K562 (cell line): Measurements from ENCODE around the gene CEMIP2. TPM values are rescaled to one million over a fixed set of nuclear protein-coding genes. Genes with fewer than 3 reads are reported as not detected.
A peak's percentile ranks its signal among the peaks of the same experiment; 100 is the strongest.

Experiments
- ATAC-seq: fragments of 200-7000 bp; cut with Tn5 transposase; 3 replicates; pipeline ENCODE4 v1.9.1; 2020; ENCODE audit warnings: moderate library complexity
- BruUV-seq: library from RNA; stranded (reverse); fragments of 400-500 nt; replicated peaks from 2 replicates; lab custom pipeline; 2021; lab: Mats Ljungman, UMichigan
- CTCF ChIA-PET: fragments of 300-600 bp; formaldehyde crosslinking; extraction: SDS; loops from one replicate; lab custom pipeline; 2021; ENCODE audit warnings: low intra/inter-chr PET ratio; lab: Yijun Ruan, JAX
- POLR2A ChIA-PET: fragments of 300-600, 350-650 bp; sonication (Branson Sonifier 250); formaldehyde crosslinking; extraction: SDS; loops from one replicate; lab custom pipeline; 2021; ENCODE audit warnings: antibody characterized with exemption, inconsistent platforms; lab: Yijun Ruan, JAX
- DNase-seq, 4 experiments: peaks; one replicate each; pipeline versions ENCODE4 v3.0.0 to v3.0.0-alpha.2; 2011 to 2018; ENCODE audit warnings: low spot score in 3 of 4, mixed read lengths in 3 of 4; ENCODE audit errors: extremely low read depth in 1 of 4
- FAIRE-seq: peaks from 2 replicates; lab custom pipeline; 2011; peaks lifted over from hg19 to GRCh38; lab: Jason Lieb, UNC
- H2AFZ ChIP-seq: 2 replicates; pipeline ENCODE4 v1.6.0; 2011; ENCODE audit warnings: low read depth, low read length, control low read depth, inconsistent platforms
- H3K27ac ChIP-seq: fragments of 200-600 bp; 3 replicates; pipeline ENCODE4 v1.8.0; 2011; ENCODE audit warnings: low read depth, mild to moderate bottlenecking, control low read depth, inconsistent platforms, low read length, moderate library complexity, mixed read lengths; ENCODE audit errors: extremely low read depth
- H3K27me3 ChIP-seq, 2 experiments: fragments of 300-600 bp in 1 of 2; 2 replicates in 1 of 2; 3 replicates in 1 of 2; pipeline versions ENCODE4 v1.6.0 to v1.8.0; 2011; ENCODE audit warnings: inconsistent platforms in 2 of 2, low read length in 2 of 2, mild to moderate bottlenecking in 1 of 2, mixed read lengths in 1 of 2, moderate library complexity in 1 of 2; ENCODE audit not compliant: control insufficient read depth in 2 of 2, insufficient read depth in 2 of 2
- H3K36me3 ChIP-seq: fragments of 300-600 bp; 3 replicates; pipeline ENCODE4 v1.8.0; 2011; ENCODE audit warnings: mild to moderate bottlenecking, low read length, inconsistent platforms; ENCODE audit not compliant: control insufficient read depth, insufficient read depth
- H3K4me1 ChIP-seq, 2 experiments: fragments of 200-600 bp in 1 of 2; replicated peaks in 1 of 2; 2 replicates in 1 of 2; 3 replicates in 1 of 2; pipeline versions ENCODE4 v1.5.1 to v1.8.0; 2011; ENCODE audit warnings: inconsistent platforms in 2 of 2, low read length in 2 of 2, mild to moderate bottlenecking in 1 of 2, mixed read lengths in 1 of 2, moderate library complexity in 1 of 2; ENCODE audit not compliant: control insufficient read depth in 2 of 2, insufficient read depth in 2 of 2
- H3K4me2 ChIP-seq: 2 replicates; pipeline ENCODE4 v1.6.1; 2011; ENCODE audit warnings: low read length, control low read depth, inconsistent platforms, mixed read lengths; ENCODE audit not compliant: insufficient read depth
- H3K4me3 ChIP-seq: fragments of 200-600 bp; sonication (generic), shearing (Covaris generic); 2 replicates; pipeline ENCODE4 v1.5.1; 2016; ENCODE audit warnings: control low read depth, inconsistent platforms
- H3K79me2 ChIP-seq: fragments of 200-600 bp; 3 replicates; pipeline ENCODE4 v1.8.0; 2011; ENCODE audit warnings: low read length, inconsistent platforms; ENCODE audit not compliant: control insufficient read depth, insufficient read depth
- H3K9ac ChIP-seq, 2 experiments: 2 replicates each; pipeline versions ENCODE4 v1.6.0 to v1.6.1; 2011; ENCODE audit warnings: low read depth in 2 of 2, low read length in 2 of 2, control low read depth in 1 of 2, inconsistent platforms in 1 of 2, mild to moderate bottlenecking in 1 of 2, mixed read lengths in 1 of 2; ENCODE audit not compliant: insufficient read depth in 1 of 2
- H3K9me1 ChIP-seq: one replicate; pipeline ENCODE4 v1.6.0; 2011; ENCODE audit warnings: inconsistent platforms, mild to moderate bottlenecking, low read length, moderate library complexity; ENCODE audit not compliant: control insufficient read depth, insufficient read depth
- H3K9me3 ChIP-seq: replicated peaks from 2 replicates; pipeline ENCODE4 v1.5.1; 2011; ENCODE audit warnings: low read depth, low read length, inconsistent platforms; ENCODE audit not compliant: control insufficient read depth, insufficient read depth
- H4K20me1 ChIP-seq: replicated peaks from 2 replicates; pipeline ENCODE4 v1.6.1; 2011; ENCODE audit warnings: low read length, inconsistent platforms, mixed read lengths; ENCODE audit not compliant: control insufficient read depth, insufficient read depth
- MCM5 ChIP-seq: fragments of 450-650 bp; IDR thresholded peaks from 2 replicates; pipeline ENCODE4 v1.6.1; 2016; ENCODE audit warnings: low read depth
- MCM7 ChIP-seq, 2 experiments: fragments of 450-650 bp; IDR thresholded peaks; 2 replicates each; pipeline ENCODE4 v1.6.1; 2016 to 2018
- ZNF12 ChIP-seq: sonication (generic); formaldehyde crosslinking; IDR thresholded peaks from 2 replicates; pipeline ENCODE4 v1.4.0; 2020; ENCODE audit warnings: mild to moderate bottlenecking, missing genetic modification reagents
- ZNF3 ChIP-seq: fragments of 250-450 bp; sonication (Bioruptor Pico); IDR thresholded peaks from 2 replicates; pipeline ENCODE4 v1.5.0; 2021; ENCODE audit warnings: mild to moderate bottlenecking, moderate library complexity
- ZNF778 ChIP-seq: fragments of 450-650 bp; formaldehyde crosslinking; IDR thresholded peaks from 2 replicates; pipeline ENCODE4 v1.4.0; 2020; ENCODE audit warnings: mild to moderate bottlenecking, moderate library complexity
- WGBS: fragments of 100-300 bp; shearing (Covaris generic); methylation state at CpG from one replicate; pipeline ENCODE4 v1.1.6; 2016; ENCODE audit warnings: low coverage, mixed read lengths; ENCODE audit not compliant: insufficient coverage; ENCODE audit errors: missing lambda C conversion rate; 5-methylcytosine and 5-hydroxymethylcytosine counted together
- in situ Hi-C: fragments of 300-500 bp; cut with MboI; formaldehyde crosslinking; loops from 4 replicates; pipeline ENCODE4 v1.15.0; 2018; ENCODE audit warnings: inconsistent platforms, mixed read lengths
- intact Hi-C: fragments of 100-400 bp; cut with micrococcal nuclease; formaldehyde crosslinking; loops from 2 replicates; pipeline ENCODE4 v1.14.2; 2022
- polyA plus RNA-seq, 8 experiments: library from polyadenylated mRNA; depleted of rRNA in 4 of 8; stranded (reverse) in 5 of 8; unstranded in 3 of 8; fragments of >200 nt; fragmentation: Nextera tagmentation in 2 of 8; fragmentation: Illumina TruSeq in 1 of 8; extraction: Ambion mirVana in 2 of 8; extraction: Trizol in 1 of 8; gene quantifications; 2 replicates each; pipeline versions ENCODE4 v1.2.1 to v1.2.3, GENCODE V29; 2011 to 2014; ENCODE audit warnings: inconsistent platforms in 1 of 8, missing spikeins in 1 of 8
- total RNA-seq, 7 experiments: library from RNA; depleted of rRNA in 6 of 7; stranded (reverse); fragments of >200 nt in 6 of 7; fragmentation: Illumina TruSeq in 2 of 7; extraction: Trizol in 2 of 7; gene quantifications; 2 replicates each; pipeline versions ENCODE4 v1.2.1 to v1.2.3, GENCODE V29; 2011 to 2021; ENCODE audit warnings: low replicate concordance in 1 of 7
- TF ChIP-seq, protein P1 (sequence below): sonication (generic); formaldehyde crosslinking; IDR thresholded peaks from 2 replicates; pipeline ENCODE4 v1.8.0; 2022; ENCODE audit warnings: mild to moderate bottlenecking, missing genetic modification reagents

CEMIP2 gene
- total and polyA plus RNA-seq, 9 of the 15 experiments (the other 6 are each of a cell fraction or from before 2014, with no cell fraction given), result 5.4 to 29.9 (median 14.2) TPM

DNA sequence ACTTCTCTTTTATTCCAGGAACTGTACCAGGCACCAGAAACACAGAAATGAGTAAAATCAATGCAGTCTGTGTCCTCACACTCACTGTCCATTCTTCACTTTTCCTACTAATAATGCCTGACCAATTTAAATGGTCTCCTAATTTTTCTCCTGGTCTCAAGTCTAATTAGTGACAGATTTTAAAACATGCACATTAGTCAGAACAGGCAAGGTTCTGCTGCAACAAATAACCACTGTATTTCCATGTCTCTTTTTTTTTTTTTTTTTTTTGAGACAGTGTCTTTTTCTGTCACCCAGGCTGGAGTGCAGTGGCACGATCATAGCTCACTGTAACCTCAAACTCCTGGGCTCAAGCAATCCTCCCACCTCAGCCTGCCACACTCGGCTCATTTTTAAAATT is 99.6 kb downstream of the CEMIP2 start:
- DNase-seq, result no peak
- FAIRE-seq, result no peak
- ATAC-seq, result no peak
- ChIA-PET POLR2A (interaction anchor here (0.7 to 1.2 kb wide), 2 partner anchors 9 to 31 kb away, joined by 3 to 4 read pairs; no protein-coding TSS in a partner anchor), CTCF (no interaction called here)
- H3K36me3 ChIP-seq, result no peaks in the 10 kb centered on the region
- H3K4me3 ChIP-seq, result no peak overlapping the region
- H4K20me1 ChIP-seq, result no peaks in the 10 kb centered on the region
- in situ Hi-C loops, result no loop called here
- intact Hi-C loops, result no loop called here
- H3K9me1 ChIP-seq, result no peaks in the 10 kb centered on the region
- WGBS, result 43% methylated on average over 2 of the region's 2 CpGs
- TF ChIP-seq ZNF778 (CRISPR knock-in tag) (no peak), ZNF12 (CRISPR knock-in tag) (peak; percentile 91)
- BruUV-seq, result no TSS peak
- 0 out of 2 replicates have a peak overlapping the region, but pooled peaks have one; percentile 16 for H2AFZ ChIP-seq
- H3K27me3 ChIP-seq, result no peaks in the 10 kb centered on the region
- H3K9me3 ChIP-seq, result no peaks in the 10 kb centered on the region
- H3K4me1 ChIP-seq, result no peaks in the 10 kb centered on the region
- H3K4me2 ChIP-seq, result no peak overlapping the region
- H3K27ac ChIP-seq, result no peak overlapping the region
- H3K9ac ChIP-seq, result no peak overlapping the region
- no peaks in the 10 kb centered on the region for H3K79me2 ChIP-seq

DNA sequence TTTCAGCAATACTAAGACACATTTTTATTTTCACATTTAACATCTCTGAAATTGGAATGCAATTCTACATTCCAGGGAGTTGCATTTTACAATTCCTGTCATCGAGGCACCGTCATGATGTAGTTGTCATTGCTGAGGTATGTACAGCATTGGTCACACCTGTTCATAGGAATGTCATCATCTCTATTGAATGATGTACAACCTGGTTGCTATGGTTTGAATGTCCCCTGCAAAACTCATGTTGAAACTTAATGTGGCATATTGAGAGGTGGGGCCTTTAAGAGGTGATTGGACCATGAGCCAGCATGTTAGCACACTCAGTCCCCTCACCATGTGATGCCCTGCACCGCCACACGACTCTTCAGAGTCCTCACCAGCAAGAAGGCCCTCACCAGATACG is 103.1 kb downstream of the CEMIP2 start:
- ChIA-PET POLR2A (no interaction called here), CTCF (no interaction called here)
- no peak for FAIRE-seq
- no peaks in the 10 kb centered on the region; a peak in 2 of 5 replicates for H3K4me1 ChIP-seq
- 76% methylated on average over 5 of the region's 5 CpGs for WGBS
- no peak for ATAC-seq
- no peak overlapping the region for H3K4me2 ChIP-seq
- TF ChIP-seq, protein P1, sequence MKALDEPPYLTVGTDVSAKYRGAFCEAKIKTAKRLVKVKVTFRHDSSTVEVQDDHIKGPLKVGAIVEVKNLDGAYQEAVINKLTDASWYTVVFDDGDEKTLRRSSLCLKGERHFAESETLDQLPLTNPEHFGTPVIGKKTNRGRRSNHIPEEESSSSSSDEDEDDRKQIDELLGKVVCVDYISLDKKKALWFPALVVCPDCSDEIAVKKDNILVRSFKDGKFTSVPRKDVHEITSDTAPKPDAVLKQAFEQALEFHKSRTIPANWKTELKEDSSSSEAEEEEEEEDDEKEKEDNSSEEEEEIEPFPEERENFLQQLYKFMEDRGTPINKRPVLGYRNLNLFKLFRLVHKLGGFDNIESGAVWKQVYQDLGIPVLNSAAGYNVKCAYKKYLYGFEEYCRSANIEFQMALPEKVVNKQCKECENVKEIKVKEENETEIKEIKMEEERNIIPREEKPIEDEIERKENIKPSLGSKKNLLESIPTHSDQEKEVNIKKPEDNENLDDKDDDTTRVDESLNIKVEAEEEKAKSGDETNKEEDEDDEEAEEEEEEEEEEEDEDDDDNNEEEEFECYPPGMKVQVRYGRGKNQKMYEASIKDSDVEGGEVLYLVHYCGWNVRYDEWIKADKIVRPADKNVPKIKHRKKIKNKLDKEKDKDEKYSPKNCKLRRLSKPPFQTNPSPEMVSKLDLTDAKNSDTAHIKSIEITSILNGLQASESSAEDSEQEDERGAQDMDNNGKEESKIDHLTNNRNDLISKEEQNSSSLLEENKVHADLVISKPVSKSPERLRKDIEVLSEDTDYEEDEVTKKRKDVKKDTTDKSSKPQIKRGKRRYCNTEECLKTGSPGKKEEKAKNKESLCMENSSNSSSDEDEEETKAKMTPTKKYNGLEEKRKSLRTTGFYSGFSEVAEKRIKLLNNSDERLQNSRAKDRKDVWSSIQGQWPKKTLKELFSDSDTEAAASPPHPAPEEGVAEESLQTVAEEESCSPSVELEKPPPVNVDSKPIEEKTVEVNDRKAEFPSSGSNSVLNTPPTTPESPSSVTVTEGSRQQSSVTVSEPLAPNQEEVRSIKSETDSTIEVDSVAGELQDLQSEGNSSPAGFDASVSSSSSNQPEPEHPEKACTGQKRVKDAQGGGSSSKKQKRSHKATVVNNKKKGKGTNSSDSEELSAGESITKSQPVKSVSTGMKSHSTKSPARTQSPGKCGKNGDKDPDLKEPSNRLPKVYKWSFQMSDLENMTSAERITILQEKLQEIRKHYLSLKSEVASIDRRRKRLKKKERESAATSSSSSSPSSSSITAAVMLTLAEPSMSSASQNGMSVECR (CRISPR knock-in tag), result no peak
- TF ChIP-seq MCM7 (IDR thresholded peaks at IDR 0.05) (no peak), ZNF3 (CRISPR knock-in tag) (no peak), MCM5 (no peak)
- H3K9me3 ChIP-seq, result no peaks in the 10 kb centered on the region
- no peaks in the 10 kb centered on the region for H4K20me1 ChIP-seq
- no peaks in the 10 kb centered on the region for H3K27me3 ChIP-seq
- no peak overlapping the region for H2AFZ ChIP-seq
- H3K79me2 ChIP-seq, result no peaks in the 10 kb centered on the region
- no peaks in the 10 kb centered on the region for H3K36me3 ChIP-seq
- H3K9ac ChIP-seq, result no peak overlapping the region
- DNase-seq, result no peak
- no peak overlapping the region for H3K27ac ChIP-seq
- no TSS peak for BruUV-seq
- H3K4me3 ChIP-seq, result no peak overlapping the region
- no peaks in the 10 kb centered on the region for H3K9me1 ChIP-seq
- intact Hi-C loops, result no loop called here
- in situ Hi-C loops, result no loop called here
